ENCODE data around the gene COL4A3.

COL4A3 gene

GRCh38 chr2:227339098-227339599 is 174.7 kb downstream of the COL4A3 start:
- DNase-seq (ENCODE audit: low read depth in 2 of 2), result no peak

- no peak for DNase-seq (ENCODE audit: low read depth in 2 of 2)
These were observed 175.7 kb downstream of the COL4A3 start for GRCh38 chr2:227340106-227340505.

- no peak for DNase-seq (ENCODE audit: low read depth in 2 of 2)
These were observed 177.1 kb downstream of the COL4A3 start for GRCh38 chr2:227341553-227341952.

GRCh38 chr2:227344231-227344630 is 179.8 kb downstream of the COL4A3 start:
- DNase-seq (ENCODE audit: low read depth in 2 of 2), result no peak

- DNase-seq (ENCODE audit: low read depth in 2 of 2), result no peak
These were observed 182.7 kb downstream of the COL4A3 start for GRCh38 chr2:227347117-227347516.

GRCh38 chr2:227348324-227348723 is 183.9 kb downstream of the COL4A3 start:
- no peak for DNase-seq (ENCODE audit: low read depth in 2 of 2)

- no peak for DNase-seq (ENCODE audit: low read depth in 2 of 2)
These were observed 185.7 kb downstream of the COL4A3 start for GRCh38 chr2:227349989-227350612.

- no peak for DNase-seq (ENCODE audit: low read depth in 2 of 2)
These were observed 187.2 kb downstream of the COL4A3 start for GRCh38 chr2:227351639-227352038.

- DNase-seq (ENCODE audit: low read depth in 2 of 2), result no peak
These were observed 195.9 kb downstream of the COL4A3 start for GRCh38 chr2:227360351-227360750.

GRCh38 chr2:227363756-227364155 is 199.3 kb downstream of the COL4A3 start:
- DNase-seq (ENCODE audit: low read depth in 2 of 2), result no peak

Data from stimulated activated CD8-positive, alpha-beta memory T cell treated with anti-CD3 and anti-CD28 coated beads, Interleukin-7, amount 100 ng/mL, for 1 hour (primary cell).